GM23338 (cell line): ENCODE data around the gene ZCWPW2. TPM values are rescaled to one million over a fixed set of nuclear protein-coding genes. Genes with fewer than 3 reads are reported as not detected.

ENCODE experiments used
- ATAC-seq: fragments of 200-7000 bp; cut with Tn5 transposase; 3 replicates; pipeline ENCODE4 v1.9.1; 2020
- DNase-seq: peaks from one replicate; pipeline ENCODE4 v3.0.0-alpha.2; 2015; ENCODE audit warnings: low spot score
- H2AFZ ChIP-seq: fragments of 200-600 bp; sonication (generic); 2 replicates; pipeline ENCODE4 v1.8.0; 2016; ENCODE audit warnings: antibody characterized with exemption, mild to moderate bottlenecking, moderate library complexity
- H3F3A ChIP-seq: fragments of 200-600 bp; sonication (generic); replicated peaks from 2 replicates; pipeline ENCODE4 v1.8.0; 2017; ENCODE audit warnings: antibody characterized with exemption, mixed run types, low read depth
- H3K27ac ChIP-seq: fragments of 200-600 bp; sonication (generic); 2 replicates; pipeline ENCODE4 v1.6.1; 2016; ENCODE audit warnings: low read depth
- H3K27me3 ChIP-seq: fragments of 200-600 bp; sonication (generic); 2 replicates; pipeline ENCODE4 v1.8.0; 2016; ENCODE audit warnings: mild to moderate bottlenecking, mixed run types, moderate library complexity; ENCODE audit not compliant: insufficient read depth
- H3K36me3 ChIP-seq: fragments of 200-600 bp; sonication (generic); 2 replicates; pipeline ENCODE4 v1.8.0; 2016; ENCODE audit warnings: mild to moderate bottlenecking; ENCODE audit not compliant: insufficient read depth
- H3K4me1 ChIP-seq: fragments of 200-600 bp; sonication (generic); 2 replicates; pipeline ENCODE4 v1.8.0; 2016; ENCODE audit warnings: mild to moderate bottlenecking, moderate library complexity; ENCODE audit not compliant: insufficient read depth
- H3K4me2 ChIP-seq: fragments of 200-600 bp; sonication (generic); 2 replicates; pipeline ENCODE4 v1.7.1; 2017; ENCODE audit warnings: mixed run types
- H3K4me3 ChIP-seq: fragments of 200-600 bp; sonication (generic); 2 replicates; pipeline ENCODE4 v1.6.1; 2016; ENCODE audit warnings: mixed run types
- H3K79me2 ChIP-seq: fragments of 200-600 bp; sonication (generic); replicated peaks from 2 replicates; pipeline ENCODE4 v1.8.0; 2017; ENCODE audit warnings: mild to moderate bottlenecking; ENCODE audit not compliant: insufficient read depth
- H3K9me2 ChIP-seq: fragments of 200-600 bp; sonication (generic); 2 replicates; pipeline ENCODE4 v1.8.0; 2017; ENCODE audit not compliant: insufficient read depth
- H4K20me1 ChIP-seq: fragments of 200-600 bp; sonication (generic); replicated peaks from 2 replicates; pipeline ENCODE4 v1.8.0; 2017; ENCODE audit warnings: mild to moderate bottlenecking; ENCODE audit not compliant: insufficient read depth
- H3K27ac Mint-ChIP-seq: 2 replicates; pipeline ENCODE4 v1.8.0; 2020; ENCODE audit warnings: inconsistent platforms, mild to moderate bottlenecking, moderate library complexity, mixed read lengths
- H3K27me3 Mint-ChIP-seq: 3 replicates; pipeline ENCODE4 v1.8.0; 2022; ENCODE audit warnings: low read depth, mild to moderate bottlenecking, moderate library complexity, mixed read lengths, inconsistent platforms; ENCODE audit not compliant: insufficient read depth, poor library complexity
- H3K36me3 Mint-ChIP-seq: 3 replicates; pipeline ENCODE4 v1.8.0; 2021; ENCODE audit warnings: low read depth, mild to moderate bottlenecking, inconsistent platforms, moderate library complexity, mixed read lengths
- H3K4me1 Mint-ChIP-seq: 3 replicates; pipeline ENCODE4 v1.8.0; 2020; ENCODE audit warnings: mild to moderate bottlenecking, inconsistent platforms, mixed read lengths
- H3K4me3 Mint-ChIP-seq: 3 replicates; pipeline ENCODE4 v1.8.0; 2021; ENCODE audit warnings: moderate library complexity, mild to moderate bottlenecking, inconsistent platforms, mixed read lengths
- H3K9me3 Mint-ChIP-seq: 3 replicates; pipeline ENCODE4 v1.8.0; 2020; ENCODE audit warnings: moderate library complexity, mild to moderate bottlenecking, inconsistent platforms, mixed read lengths
- CREB1 ChIP-seq: fragments of 250-450 bp; sonication (Bioruptor Pico); IDR thresholded peaks from 2 replicates; pipeline ENCODE4 v1.5.0; 2020; ENCODE audit warnings: low read depth, mild to moderate bottlenecking, moderate library complexity
- CTCF ChIP-seq, 2 experiments: fragments of 200-600 bp in 1 of 2; sonication (generic) in 1 of 2; conservative IDR thresholded peaks; 2 replicates each; pipeline versions ENCODE4 v1.5.1 to v1.6.1; 2016 to 2017; ENCODE audit warnings: antibody characterized with exemption in 2 of 2, low read depth in 2 of 2, mild to moderate bottlenecking in 2 of 2, moderate library complexity in 1 of 2
- EZH2 ChIP-seq: fragments of 200-600 bp; sonication (generic); IDR thresholded peaks from one replicate; pipeline ENCODE4 v1.8.0; 2017; ENCODE audit warnings: antibody characterized with exemption, mild to moderate bottlenecking, low read depth; ENCODE audit not compliant: unreplicated experiment
- EZH2phosphoT487 ChIP-seq: fragments of 200-600 bp; sonication (generic); IDR thresholded peaks from one replicate; pipeline ENCODE4 v1.8.1; 2018; ENCODE audit warnings: antibody characterized with exemption; ENCODE audit not compliant: unreplicated experiment
- JUNB ChIP-seq: IDR thresholded peaks from one replicate; pipeline ENCODE4 v1.6.1; 2016; ENCODE audit warnings: antibody characterized with exemption; ENCODE audit not compliant: unreplicated experiment
- NANOG ChIP-seq: IDR thresholded peaks from 2 replicates; pipeline ENCODE4 v1.6.1; 2016; ENCODE audit warnings: antibody characterized with exemption, borderline replicate concordance
- POLR2AphosphoS5 ChIP-seq: IDR thresholded peaks from 2 replicates; pipeline ENCODE4 v1.6.1; 2016; ENCODE audit warnings: antibody characterized with exemption, low read depth
- REST ChIP-seq: IDR thresholded peaks from one replicate; pipeline ENCODE4 v1.6.1; 2018; ENCODE audit warnings: antibody characterized with exemption; ENCODE audit not compliant: unreplicated experiment
- STAT1 ChIP-seq: IDR thresholded peaks from one replicate; pipeline ENCODE4 v1.6.1; 2016; ENCODE audit warnings: antibody characterized with exemption; ENCODE audit not compliant: unreplicated experiment
- ZNF114 ChIP-seq: fragments of 250-450 bp; sonication (Bioruptor Pico); IDR thresholded peaks from 2 replicates; pipeline ENCODE4 v1.5.0; 2020; ENCODE audit warnings: mild to moderate bottlenecking, moderate library complexity
- ZNF331 ChIP-seq: fragments of 250-450 bp; sonication (Bioruptor Pico); IDR thresholded peaks from 2 replicates; pipeline ENCODE4 v1.5.0; 2020; ENCODE audit warnings: low read depth, mild to moderate bottlenecking, moderate library complexity
- polyA plus RNA-seq: library from polyadenylated mRNA; unstranded; fragments of >200 nt; fragmentation: Nextera tagmentation; extraction: Ambion mirVana; gene quantifications from 2 replicates; pipeline ENCODE4 v1.2.1, GENCODE V29; 2016
- total RNA-seq: library from RNA; depleted of rRNA; stranded (reverse); fragments of >200 nt; shearing (Covaris generic); gene quantifications from 2 replicates; pipeline ENCODE4 v1.2.3, GENCODE V29; 2014

Gene ZCWPW2
- total and polyA plus RNA-seq, 2 experiments from 2014 or later = 0.55 TPM; not detected in 1

GRCh38 chr3:28348265-28348628, 274 bp upstream of the ZCWPW2 start (continued):
- no peak for TF ChIP-seq CTCF (conservative IDR thresholded peaks at IDR 0.05; ENCODE audit: low read depth in 2 of 2)
- TF ChIP-seq STAT1 = no peak
- no peak for TF ChIP-seq EZH2phosphoT487

GRCh38 chr3:28349469-28350000, 1.0 kb downstream of the ZCWPW2 start:
- Histone ChIP-seq H3K4me2 (peak overlapping the region; percentile 96), H3K79me2 (peaks cover 30% of the 10 kb centered on the region), H3K4me1 (no peaks in the 10 kb centered on the region), H3K4me3 (peak overlapping the region; percentile 93), H3K27ac (peak overlapping the region; percentile 98; the same call in 1 of the 2 replicates), H3F3A (no peaks in the 10 kb centered on the region; the same call in 1 of the 2 replicates), H3K9me2 (no peaks in the 10 kb centered on the region), H4K20me1 (no peaks in the 10 kb centered on the region; the same call in 1 of the 2 replicates), H3K36me3 (no peaks in the 10 kb centered on the region), H3K27me3 (no peaks in the 10 kb centered on the region), H2AFZ (peak overlapping the region; percentile 84)
- no peak for TF ChIP-seq EZH2phosphoT487
- no peak for TF ChIP-seq ZNF331
- TF ChIP-seq JUNB = no peak
- H3K27me3 Mint-ChIP-seq = peaks cover 8% of the 10 kb centered on the region
- peaks cover 20% of the 10 kb centered on the region for H3K36me3 Mint-ChIP-seq
- no peak for ATAC-seq
- peak overlapping the region; percentile 93 for H3K27ac Mint-ChIP-seq
- DNase-seq = no peak
- peaks cover 15% of the 10 kb centered on the region for H3K4me1 Mint-ChIP-seq
- peak overlapping the region; percentile 92 for H3K4me3 Mint-ChIP-seq
- peaks cover 9% of the 10 kb centered on the region for H3K9me3 Mint-ChIP-seq

GRCh38 chr3:28376424-28376823, 27.9 kb downstream of the ZCWPW2 start:
- no peak overlapping the region for H2AFZ ChIP-seq
- no peak overlapping the region for H3K27ac Mint-ChIP-seq
- H3K27ac ChIP-seq = no peak overlapping the region
- peaks cover 4% of the 10 kb centered on the region; the same call in 1 of the 3 replicates for H3K36me3 Mint-ChIP-seq
- no peaks in the 10 kb centered on the region for H3K4me1 Mint-ChIP-seq
- H3K9me2 ChIP-seq = no peaks in the 10 kb centered on the region
- H3K36me3 ChIP-seq = no peaks in the 10 kb centered on the region
- no peaks in the 10 kb centered on the region for H3K4me1 ChIP-seq
- no peaks in the 10 kb centered on the region for H3K79me2 ChIP-seq
- no peak for DNase-seq
- no peaks in the 10 kb centered on the region for H3K27me3 Mint-ChIP-seq
- H3K4me3 ChIP-seq = no peak overlapping the region
- H4K20me1 ChIP-seq = no peaks in the 10 kb centered on the region
- H3K4me2 ChIP-seq = no peak overlapping the region
- H3F3A ChIP-seq = no peaks in the 10 kb centered on the region
- no peak overlapping the region for H3K4me3 Mint-ChIP-seq
- no peak for ATAC-seq
- no peaks in the 10 kb centered on the region for H3K27me3 ChIP-seq
- peaks cover 12% of the 10 kb centered on the region; the same call in 2 of the 3 replicates for H3K9me3 Mint-ChIP-seq
- TF ChIP-seq POLR2AphosphoS5 = no peak
- no peak for TF ChIP-seq CREB1
- no peak for TF ChIP-seq STAT1
- no peak for TF ChIP-seq ZNF331
- TF ChIP-seq JUNB = no peak
- TF ChIP-seq REST = no peak
- TF ChIP-seq ZNF114 (CRISPR knock-in tag) = no peak
- no peak for TF ChIP-seq EZH2
- no peak for TF ChIP-seq NANOG
